ENCODE results near the gene CTNNB1. TPM values are rescaled to one million over a fixed set of nuclear protein-coding genes. Genes with fewer than 3 reads are reported as not detected.

CTNNB1 gene
- total RNA-seq, 2 donors from 2014 or later = 405 to 467 TPM

- no peaks in the 10 kb centered on the region for H3K9me3 ChIP-seq
- TF ChIP-seq CTCF (IDR thresholded peaks at IDR 0.05) = no peak
- DNase-seq (ENCODE audit: low spot score) = no peak
- no peak overlapping the region for H3K27ac ChIP-seq
- no peaks in the 10 kb centered on the region for H3K27me3 ChIP-seq (replicated peaks; ENCODE audit: insufficient read depth)
- H3K36me3 ChIP-seq = peaks cover 4 to 22% of the 10 kb centered on the region in 2 donors
- H3K4me3 ChIP-seq = no peak overlapping the region
- WGBS = 26% methylated on average over 6 of the region's 6 CpGs
- intact Hi-C loops (cut with DNase I) = no loop called here
- peaks cover 4% of the 10 kb centered on the region for H3K4me1 ChIP-seq (replicated peaks)
Observed at GRCh38 chr3:41234823-41235721, 35.8 kb downstream of the CTNNB1 start.

GRCh38 chr3:41236228-41236627 is 36.9 kb downstream of the CTNNB1 start:
- intact Hi-C loops (cut with DNase I) = no loop called here
- no peak for TF ChIP-seq CTCF (IDR thresholded peaks at IDR 0.05)
- TF ChIP-seq POLR2A (IDR thresholded peaks at IDR 0.05) = no peak
- no peak for DNase-seq (ENCODE audit: low spot score)
- Histone ChIP-seq H3K4me1 (replicated peaks) (peaks cover 4% of the 10 kb centered on the region), H3K9me3 (no peaks in the 10 kb centered on the region), H3K4me3 (no peak overlapping the region), H3K27ac (no peak overlapping the region), H3K27me3 (replicated peaks; ENCODE audit: insufficient read depth) (no peaks in the 10 kb centered on the region), H3K36me3 (peaks cover 4 to 22% of the 10 kb centered on the region in 2 donors)
- 74% methylated on average over 2 of the region's 2 CpGs for WGBS

- intact Hi-C loops (cut with DNase I) = no loop called here
- H3K27ac ChIP-seq = no peak overlapping the region
- H3K4me3 ChIP-seq = no peak overlapping the region
- H3K4me1 ChIP-seq (replicated peaks) = peaks cover 4% of the 10 kb centered on the region
- peaks cover 4 to 22% of the 10 kb centered on the region in 2 donors for H3K36me3 ChIP-seq
- no peaks in the 10 kb centered on the region for H3K27me3 ChIP-seq (replicated peaks; ENCODE audit: insufficient read depth)
- DNase-seq (ENCODE audit: low spot score) = no peak
- no peak for TF ChIP-seq CTCF (IDR thresholded peaks at IDR 0.05)
- TF ChIP-seq POLR2A (IDR thresholded peaks at IDR 0.05) = no peak
- TF ChIP-seq POLR2AphosphoS5 (IDR thresholded peaks at IDR 0.05) = no peak
- no peaks in the 10 kb centered on the region for H3K9me3 ChIP-seq
- WGBS = 15% methylated on average over 3 of the region's 3 CpGs
Observed at GRCh38 chr3:41237907-41238306, 38.6 kb downstream of the CTNNB1 start.

GRCh38 chr3:41239587-41239986 is 40.3 kb downstream of the CTNNB1 start:
- H3K27ac ChIP-seq = no peak overlapping the region
- H3K36me3 ChIP-seq = peaks cover 0 to 12% of the 10 kb centered on the region in 2 donors
- WGBS = 20% methylated on average over 2 of the region's 2 CpGs

More at GRCh38 chr3:41239587-41239986, 40.3 kb downstream of the CTNNB1 start:
- no peak for DNase-seq (ENCODE audit: low spot score)
- H3K9me3 ChIP-seq = no peaks in the 10 kb centered on the region
- intact Hi-C loops (cut with DNase I) = no loop called here
- no peak for TF ChIP-seq POLR2A (IDR thresholded peaks at IDR 0.05)
- TF ChIP-seq CTCF (IDR thresholded peaks at IDR 0.05) = no peak
- TF ChIP-seq POLR2AphosphoS5 (IDR thresholded peaks at IDR 0.05) = no peak
- no peaks in the 10 kb centered on the region for H3K27me3 ChIP-seq (replicated peaks; ENCODE audit: insufficient read depth)
- peaks cover under 1% of the 10 kb centered on the region for H3K4me1 ChIP-seq (replicated peaks)
- H3K4me3 ChIP-seq = no peak overlapping the region

All from prostate gland (tissue), 2 donors.